SKM-1 (cell line): ENCODE measurements around the gene KIAA1755.

Source experiments
- DNase-seq: peaks from one replicate; lab custom pipeline; 2025; ENCODE audit not compliant: unreplicated experiment; lab: John Stamatoyannopoulos, UW

The KIAA1755 gene

GRCh38 chr20:38208088-38208487 is 52.4 kb downstream of the KIAA1755 start:
- no peak for DNase-seq

GRCh38 chr20:38207621-38208020 is 52.9 kb downstream of the KIAA1755 start:
- no peak for DNase-seq

- DNase-seq, result no peak
These were observed 55.5 kb downstream of the KIAA1755 start for GRCh38 chr20:38205001-38205400.

- no peak for DNase-seq
These were observed 56.6 kb downstream of the KIAA1755 start for GRCh38 chr20:38203981-38204357.

GRCh38 chr20:38203337-38203980 is 57.1 kb downstream of the KIAA1755 start:
- DNase-seq, result no peak

GRCh38 chr20:38202982-38203293 is 57.6 kb downstream of the KIAA1755 start:
- DNase-seq, result no peak

GRCh38 chr20:38202153-38202981 is 58.2 kb downstream of the KIAA1755 start:
- no peak for DNase-seq

GRCh38 chr20:38201356-38201755 is 59.2 kb downstream of the KIAA1755 start:
- no peak for DNase-seq

GRCh38 chr20:38200646-38201045 is 59.9 kb downstream of the KIAA1755 start:
- DNase-seq, result no peak

- DNase-seq, result no peak
These were observed 60.8 kb downstream of the KIAA1755 start for GRCh38 chr20:38199501-38200390.

GRCh38 chr20:38198238-38198861 is 62.2 kb downstream of the KIAA1755 start:
- no peak for DNase-seq

GRCh38 chr20:38197619-38198018 is 62.9 kb downstream of the KIAA1755 start:
- DNase-seq, result no peak

- DNase-seq, result no peak
These were observed 63.3 kb downstream of the KIAA1755 start for GRCh38 chr20:38197217-38197616.

GRCh38 chr20:38196592-38196991 is 63.9 kb downstream of the KIAA1755 start:
- peak; percentile 92 for DNase-seq

GRCh38 chr20:38196076-38196475 is 64.5 kb downstream of the KIAA1755 start:
- DNase-seq, result no peak

GRCh38 chr20:38195521-38195920 is 65.0 kb downstream of the KIAA1755 start:
- DNase-seq, result no peak

GRCh38 chr20:38194971-38195504 is 65.5 kb downstream of the KIAA1755 start:
- no peak for DNase-seq

- DNase-seq, result no peak
These were observed 66.9 kb downstream of the KIAA1755 start for GRCh38 chr20:38193586-38194105.

GRCh38 chr20:38192323-38192885 is 68.1 kb downstream of the KIAA1755 start:
- no peak for DNase-seq

- no peak for DNase-seq
These were observed 68.9 kb downstream of the KIAA1755 start for GRCh38 chr20:38191654-38192053.
